Hepatocyte (in vitro differentiated cells): Measurements from ENCODE around the gene SZRD1. TPM values are rescaled to one million over a fixed set of nuclear protein-coding genes. Genes with fewer than 3 reads are reported as not detected.

Source experiments
- DNase-seq: peaks from one replicate; pipeline ENCODE4 v3.0.0-alpha.2; 2016; ENCODE audit warnings: low spot score
- H2AFZ ChIP-seq: fragments of 200-600 bp; sonication (generic); 2 replicates; pipeline ENCODE4 v1.6.0; 2016; ENCODE audit warnings: antibody characterized with exemption, mild to moderate bottlenecking
- H3K27ac ChIP-seq: fragments of 200-600 bp; sonication (generic); 2 replicates; pipeline ENCODE4 v1.5.1; 2016; ENCODE audit warnings: mild to moderate bottlenecking
- H3K27me3 ChIP-seq: fragments of 200-600 bp; sonication (generic); 2 replicates; pipeline ENCODE4 v1.6.1; 2016
- H3K36me3 ChIP-seq: fragments of 200-600 bp; sonication (generic); replicated peaks from 2 replicates; pipeline ENCODE4 v1.5.1; 2016; ENCODE audit warnings: low read depth; ENCODE audit not compliant: insufficient read depth
- H3K4me1 ChIP-seq: fragments of 200-600 bp; sonication (generic); 2 replicates; pipeline ENCODE4 v1.5.1; 2016; ENCODE audit warnings: mild to moderate bottlenecking, moderate library complexity; ENCODE audit not compliant: insufficient read depth
- H3K4me2 ChIP-seq: fragments of 200-600 bp; sonication (generic); 2 replicates; pipeline ENCODE4 v1.6.0; 2016
- H3K4me3 ChIP-seq: fragments of 200-600 bp; sonication (generic); 2 replicates; pipeline ENCODE4 v1.5.1; 2016; ENCODE audit warnings: mild to moderate bottlenecking
- H3K79me2 ChIP-seq: fragments of 200-600 bp; sonication (generic); 2 replicates; pipeline ENCODE4 v1.6.0; 2017; ENCODE audit warnings: mild to moderate bottlenecking
- H3K9me2 ChIP-seq: fragments of 200-600 bp; sonication (generic); replicated peaks from 2 replicates; pipeline ENCODE4 v1.6.0; 2017; ENCODE audit warnings: mild to moderate bottlenecking; ENCODE audit not compliant: insufficient read depth
- H3K9me3 ChIP-seq: fragments of 200-600 bp; sonication (generic); 2 replicates; pipeline ENCODE4 v1.5.1; 2016; ENCODE audit warnings: low read depth, mild to moderate bottlenecking
- H4K20me1 ChIP-seq: fragments of 200-600 bp; sonication (generic); 2 replicates; pipeline ENCODE4 v1.6.0; 2016; ENCODE audit warnings: mild to moderate bottlenecking; ENCODE audit not compliant: insufficient read depth, poor library complexity, severe bottlenecking
- CTCF ChIP-seq: fragments of 200-600 bp; sonication (generic); IDR thresholded peaks from 2 replicates; pipeline ENCODE4 v1.5.1; 2016; ENCODE audit warnings: antibody characterized with exemption, mild to moderate bottlenecking; ENCODE audit not compliant: poor library complexity
- EZH2 ChIP-seq: fragments of 200-600 bp; sonication (generic); IDR thresholded peaks from 2 replicates; pipeline ENCODE4 v1.6.1; 2016; ENCODE audit warnings: antibody characterized with exemption, mild to moderate bottlenecking, borderline replicate concordance
- EZH2phosphoT487 ChIP-seq: fragments of 200-600 bp; sonication (generic); IDR thresholded peaks from one replicate; pipeline ENCODE4 v1.6.1; 2018; ENCODE audit warnings: antibody characterized with exemption, mild to moderate bottlenecking, low read depth, moderate library complexity; ENCODE audit not compliant: unreplicated experiment, severe bottlenecking
- WGBS: methylation state at CpG from one replicate; pipeline ENCODE4 v1.1.6; 2016; ENCODE audit warnings: low lambda C conversion rate; ENCODE audit errors: missing lambda C conversion rate; 5-methylcytosine and 5-hydroxymethylcytosine counted together
- polyA plus RNA-seq: library from polyadenylated mRNA; unstranded; fragments of >200 nt; fragmentation: Nextera tagmentation; extraction: Ambion mirVana; gene quantifications from 2 replicates; pipeline ENCODE4 v1.2.1, GENCODE V29; 2016
- total RNA-seq: library from RNA; depleted of rRNA; stranded (reverse); fragments of >200 nt; gene quantifications from 2 replicates; pipeline ENCODE4 v1.2.3, GENCODE V29; 2014

SZRD1 gene
- total and polyA plus RNA-seq, 2 experiments from 2014 or later = 63.0 to 72.1 TPM

GRCh38 chr1:16440470-16441281, 73.6 kb downstream of the SZRD1 start, which contains the start of gene NECAP2:
NECAP2 (plus strand) TSS chr1:16440724; CDS start chr1:16440762, 38 bp downstream.
- Histone ChIP-seq H3K4me1 (peaks cover 9% of the 10 kb centered on the region), H3K36me3 (no peaks in the 10 kb centered on the region), H3K4me3 (peak within 1 kb of the TSS; percentile 81), H2AFZ (peak within 1 kb of the TSS; percentile 96), H3K9me2 (no peaks in the 10 kb centered on the region), H3K27me3 (no peaks in the 10 kb centered on the region), H3K4me2 (peak within 1 kb of the TSS; percentile 91), H3K27ac (peak within 1 kb of the TSS; percentile 85), H4K20me1 (no peaks in the 10 kb centered on the region), H3K9me3 (no peaks in the 10 kb centered on the region), H3K79me2 (peaks cover 49% of the 10 kb centered on the region)
- TF ChIP-seq EZH2phosphoT487 = no peak
- peak; percentile 93 for TF ChIP-seq CTCF
- no peak for TF ChIP-seq EZH2
- peak; percentile 96 for DNase-seq
- WGBS = 1% methylated on average over 59 of the region's 68 CpGs

GRCh38 chr1:16441282-16441665, 74.2 kb downstream of the SZRD1 start:
- Histone ChIP-seq H2AFZ (peak overlapping the region; percentile 55), H3K27me3 (no peaks in the 10 kb centered on the region), H3K4me3 (peak overlapping the region; percentile 81), H4K20me1 (no peaks in the 10 kb centered on the region), H3K4me1 (peaks cover 9% of the 10 kb centered on the region), H3K36me3 (no peaks in the 10 kb centered on the region), H3K4me2 (peak overlapping the region; percentile 91), H3K79me2 (peaks cover 51% of the 10 kb centered on the region), H3K27ac (peak overlapping the region; percentile 85), H3K9me2 (no peaks in the 10 kb centered on the region), H3K9me3 (no peaks in the 10 kb centered on the region)
- TF ChIP-seq CTCF = no peak
- TF ChIP-seq EZH2 = no peak
- TF ChIP-seq EZH2phosphoT487 = no peak
- 3% methylated on average over 12 of the region's 12 CpGs for WGBS
- DNase-seq = peak; percentile 35

- H3K27ac ChIP-seq = no peak overlapping the region
These were observed 75.2 kb downstream of the SZRD1 start for GRCh38 chr1:16442265-16442664.

More at GRCh38 chr1:16442265-16442664, 75.2 kb downstream of the SZRD1 start:
- no peaks in the 10 kb centered on the region for H4K20me1 ChIP-seq
- peak overlapping the region; percentile 91 for H3K4me2 ChIP-seq
- H2AFZ ChIP-seq = no peak overlapping the region
- H3K4me3 ChIP-seq = no peak overlapping the region
- H3K9me2 ChIP-seq = no peaks in the 10 kb centered on the region
- 97% methylated on average over 7 of the region's 7 CpGs for WGBS
- no peak for DNase-seq
- H3K27me3 ChIP-seq = no peaks in the 10 kb centered on the region
- TF ChIP-seq EZH2 (no peak), EZH2phosphoT487 (no peak), CTCF (no peak)
- no peaks in the 10 kb centered on the region for H3K36me3 ChIP-seq
- peaks cover 51% of the 10 kb centered on the region for H3K79me2 ChIP-seq
- peaks cover 9% of the 10 kb centered on the region for H3K4me1 ChIP-seq
- H3K9me3 ChIP-seq = no peaks in the 10 kb centered on the region
